DMS53 (cell line): ENCODE data around the gene SLC13A3.
A peak's percentile ranks its signal among the peaks of the same experiment; 100 is the strongest.

Experiments
- DNase-seq: peaks from one replicate; lab custom pipeline; 2025; lab: John Stamatoyannopoulos, UW

The SLC13A3 gene

DNA sequence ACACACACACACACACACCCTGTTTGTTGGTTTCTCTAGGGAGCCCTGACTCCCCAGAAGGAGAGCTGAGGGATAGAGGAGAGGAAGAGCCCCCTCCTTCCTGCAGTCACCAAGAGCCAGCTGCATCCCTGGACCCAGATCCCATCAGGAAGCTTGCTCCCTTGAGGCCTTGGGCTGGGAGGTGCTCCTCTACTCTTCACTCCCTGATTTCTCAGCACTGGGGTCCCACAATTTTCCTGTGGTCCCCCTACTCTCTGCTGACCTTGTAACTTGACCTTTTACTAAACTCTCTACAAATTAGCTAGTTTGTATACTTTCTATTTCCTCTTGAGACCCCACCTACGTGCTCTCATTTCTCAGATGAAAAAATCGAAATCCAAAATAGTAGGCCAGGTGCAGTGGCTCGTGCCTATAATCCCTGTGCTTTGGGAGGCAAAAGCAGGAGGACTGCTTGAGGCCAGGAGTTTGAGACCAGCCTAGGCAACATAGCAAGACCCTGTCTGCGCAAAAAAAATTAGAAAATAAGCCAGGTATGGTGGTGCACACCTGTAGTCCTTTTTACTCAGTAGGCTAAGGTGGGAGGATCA is 95.8 kb downstream of the SLC13A3 start:
- DNase-seq: no peak

DNA sequence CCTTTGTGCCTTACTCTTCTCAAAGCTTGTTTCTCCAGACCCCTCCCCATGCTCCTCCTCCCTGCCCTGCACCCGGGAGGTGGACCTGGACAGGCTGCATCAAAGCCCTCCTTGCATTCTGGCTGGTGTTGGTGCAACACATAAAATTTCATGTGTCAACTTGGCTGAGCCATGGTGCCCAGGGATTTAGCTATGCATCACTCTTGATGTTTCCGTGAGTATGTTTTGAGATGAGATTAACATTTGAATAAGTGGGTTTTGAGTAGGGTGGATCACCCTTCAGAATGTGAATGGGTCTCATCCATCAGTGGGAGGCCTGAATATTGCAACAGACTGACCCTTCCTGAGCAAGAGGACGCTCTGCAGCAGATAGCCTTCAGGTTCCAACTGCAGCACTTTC is 96.4 kb downstream of the SLC13A3 start:
- no peak for DNase-seq

GRCh38 chr20:46553926-46554325 is 97.3 kb downstream of the SLC13A3 start:
- DNase-seq: no peak

DNA sequence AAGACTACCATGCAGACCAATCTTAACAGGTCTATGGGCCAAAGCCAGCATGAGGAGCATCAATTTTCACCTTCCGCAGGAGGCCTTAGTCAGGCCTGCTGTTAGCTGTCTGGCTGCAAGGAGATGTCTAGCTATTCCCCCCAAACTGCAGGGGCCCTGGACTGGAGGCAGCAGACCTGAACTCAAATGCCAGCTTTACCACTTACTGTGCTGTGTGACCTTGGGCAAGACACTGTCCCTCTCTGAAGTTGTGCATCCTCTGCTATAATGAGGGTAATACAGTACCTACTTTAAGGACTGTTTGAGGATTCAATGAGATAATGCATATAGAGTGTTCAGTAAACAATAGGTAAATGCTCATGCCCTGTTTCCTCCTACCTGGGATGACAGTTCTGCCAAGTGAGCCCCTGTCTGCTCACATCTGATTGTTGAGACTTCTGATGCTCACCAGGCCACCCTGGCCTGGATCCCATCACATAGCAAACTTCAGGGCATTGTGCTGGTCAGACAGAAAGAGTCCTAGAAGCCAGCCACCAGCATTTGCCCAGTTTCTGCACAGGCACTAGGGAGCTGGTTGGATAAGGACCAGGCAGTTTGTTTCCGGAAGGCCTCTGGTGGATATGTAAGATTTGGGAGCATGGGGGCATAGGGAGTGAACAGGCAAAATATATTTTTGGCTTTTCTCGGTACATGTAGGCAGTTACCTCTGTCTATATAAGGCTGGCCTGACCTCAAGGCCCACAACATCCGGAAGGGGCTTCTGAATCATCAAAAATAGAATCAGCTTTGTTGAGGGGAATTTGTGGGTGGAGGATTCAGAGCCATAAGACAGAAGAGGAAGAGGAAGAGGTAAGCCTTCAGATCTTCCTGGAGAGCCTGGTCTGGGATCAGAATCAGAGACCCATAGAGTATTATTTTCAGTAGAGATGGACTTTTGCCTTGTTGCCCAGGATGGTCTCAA is 98.5 kb downstream of the SLC13A3 start:
- DNase-seq: no peak

GRCh38 chr20:46551522-46552381 is 99.5 kb downstream of the SLC13A3 start:
- no peak for DNase-seq

GRCh38 chr20:46550461-46550860 is 100.8 kb downstream of the SLC13A3 start, which contains the start of gene OCSTAMP:
OCSTAMP (minus strand) TSS chr20:46550654; CDS start chr20:46550560, 94 bp downstream.
- no peak for DNase-seq

DNA sequence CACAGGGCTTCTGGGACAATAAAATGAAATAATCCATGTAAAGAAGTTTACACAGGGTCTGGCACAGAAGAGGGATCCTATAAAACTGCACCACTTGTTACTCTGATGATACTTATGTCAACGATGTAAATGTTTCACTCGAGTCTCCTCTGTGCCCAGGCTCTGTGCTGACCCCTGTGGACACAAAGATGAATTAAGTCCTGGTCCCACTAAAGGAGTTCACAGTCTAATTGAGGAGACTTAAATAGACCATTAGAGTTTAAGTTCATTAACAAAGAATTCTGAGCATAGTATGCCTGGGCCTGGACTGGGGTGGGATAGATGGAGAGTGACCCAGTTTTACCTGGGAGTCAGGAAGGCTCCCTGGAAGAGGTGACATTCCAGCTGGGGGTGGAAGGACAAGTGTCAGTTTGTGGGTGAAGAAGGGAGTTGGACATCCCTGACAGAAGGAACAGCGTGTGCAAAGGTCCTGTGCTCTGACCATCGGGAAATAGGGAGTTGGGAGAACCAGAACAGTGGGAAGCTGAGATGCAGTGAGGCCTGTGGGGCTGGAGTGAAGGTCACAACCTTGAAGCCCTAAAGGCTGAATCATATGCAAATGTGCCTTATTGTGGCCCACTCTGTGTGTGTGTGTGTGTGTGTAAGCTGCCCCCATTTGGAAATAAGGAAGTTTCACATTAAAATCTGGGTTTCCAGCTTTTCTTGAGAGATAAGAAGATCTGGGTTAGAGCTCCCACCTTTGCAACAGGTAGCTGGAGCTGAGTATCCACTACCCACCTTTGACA is 101.9 kb downstream of the SLC13A3 start:
- DNase-seq: no peak

DNA sequence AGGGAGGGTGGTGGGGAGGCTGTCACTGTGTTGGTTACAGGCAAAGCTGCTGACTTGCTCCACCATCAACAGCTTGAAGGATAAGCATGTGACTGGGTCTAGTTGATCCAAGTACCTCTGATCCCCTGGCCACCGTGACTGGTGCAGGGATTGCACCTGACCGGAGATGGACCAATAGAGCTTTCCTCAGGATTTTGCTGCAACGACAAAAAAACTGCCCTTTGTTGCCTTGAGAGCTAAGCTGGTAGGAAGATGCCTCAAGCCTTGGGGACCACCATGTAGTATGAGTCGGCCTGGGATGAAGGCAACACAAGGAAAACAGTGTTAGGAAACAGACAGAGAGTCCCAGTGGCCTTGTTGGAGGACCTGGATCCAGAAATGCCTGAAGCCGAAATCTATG is 102.6 kb downstream of the SLC13A3 start:
- DNase-seq: no peak

DNA sequence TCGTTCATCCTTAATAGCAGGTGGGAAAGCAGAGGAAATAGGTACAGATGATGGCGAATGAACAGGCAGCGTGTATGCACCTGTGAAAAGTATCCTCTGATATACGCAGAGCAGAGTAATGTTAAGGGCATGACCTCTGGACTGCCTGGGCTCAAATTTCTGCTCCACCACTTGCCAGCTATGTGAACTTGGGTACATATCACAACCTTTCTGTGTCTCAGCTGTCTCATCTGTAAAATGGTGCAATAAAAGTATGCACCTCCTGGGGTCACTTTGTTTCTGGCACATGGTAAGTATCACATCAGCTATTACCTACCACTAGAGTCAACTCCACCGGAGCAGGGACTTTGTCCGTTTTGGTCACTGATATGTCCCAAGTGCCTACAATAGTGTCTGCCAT is 103.3 kb downstream of the SLC13A3 start:
- no peak for DNase-seq

GRCh38 chr20:46546936-46547335 is 104.3 kb downstream of the SLC13A3 start:
- no peak for DNase-seq

DNA sequence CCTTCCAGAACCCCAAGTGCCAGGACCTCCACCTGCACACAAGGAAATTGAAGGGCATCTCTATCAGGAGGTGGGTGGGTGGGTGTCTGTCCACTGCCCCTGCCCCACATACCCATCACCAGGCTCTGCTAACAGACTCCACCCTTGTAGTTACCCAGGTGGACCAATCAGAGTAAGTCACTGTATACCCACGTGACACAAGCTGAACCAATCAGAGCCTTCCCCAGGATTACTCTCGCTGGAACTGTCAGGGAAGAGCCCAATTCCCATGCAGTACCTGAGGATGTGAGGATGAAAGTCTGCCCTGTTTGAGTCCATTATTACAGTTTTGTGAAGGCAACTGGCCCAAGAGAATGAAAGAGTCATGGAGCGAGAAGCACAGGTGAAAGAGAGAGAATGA is 105.0 kb downstream of the SLC13A3 start:
- DNase-seq: no peak

DNA sequence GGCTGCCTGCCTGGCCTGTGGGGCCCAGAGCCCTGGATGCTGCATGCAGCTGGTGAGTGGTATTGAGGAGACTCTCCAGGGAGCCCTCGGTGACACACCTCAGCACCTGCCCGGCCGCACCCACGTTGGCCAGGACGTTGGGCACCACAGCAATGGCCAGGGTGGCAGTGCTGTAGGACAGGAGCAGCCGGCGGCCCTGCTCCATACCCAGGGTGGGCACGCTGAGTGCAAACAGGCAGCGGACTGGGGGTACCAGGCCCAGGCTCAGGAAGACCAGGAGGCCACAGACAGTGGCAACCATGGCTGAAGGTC is 105.5 kb downstream of the SLC13A3 start:
- no peak for DNase-seq

DNA sequence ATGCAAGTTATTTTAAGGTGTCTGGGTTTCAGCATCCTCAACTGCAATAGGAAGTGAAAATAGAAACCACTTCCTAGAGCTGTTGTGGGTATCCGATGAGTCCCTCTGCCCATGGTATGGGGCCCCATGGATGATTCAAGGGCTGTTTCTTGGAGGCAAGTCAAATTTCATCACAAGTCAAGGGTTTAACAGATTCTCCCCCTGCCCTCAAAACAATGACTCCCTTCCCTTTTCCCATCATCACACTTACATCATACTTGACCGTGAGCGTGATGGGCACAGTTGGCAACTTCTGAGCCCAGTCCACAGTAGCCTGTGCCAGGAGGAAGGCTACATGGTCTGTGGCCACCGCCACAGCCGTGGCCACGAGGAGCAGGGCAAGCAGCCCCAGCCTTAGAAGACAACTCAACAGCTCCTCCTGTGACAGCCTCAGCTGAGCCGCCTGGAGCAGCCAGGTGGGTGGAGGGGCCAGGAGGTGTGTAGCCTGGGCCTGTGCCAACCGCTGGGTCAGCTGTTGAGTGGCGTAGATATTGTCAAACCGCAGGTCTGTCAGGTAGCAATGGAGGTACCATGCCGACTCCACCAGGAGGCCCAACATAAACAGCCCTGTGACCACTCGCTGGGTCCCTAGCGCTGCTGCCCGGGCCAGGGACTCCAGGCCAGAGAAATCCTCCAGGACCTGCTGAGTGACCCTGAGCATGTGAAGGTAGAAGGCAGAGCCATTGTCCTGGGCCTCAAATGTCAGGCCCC is 106.0 kb downstream of the SLC13A3 start:
- DNase-seq: no peak

DNA sequence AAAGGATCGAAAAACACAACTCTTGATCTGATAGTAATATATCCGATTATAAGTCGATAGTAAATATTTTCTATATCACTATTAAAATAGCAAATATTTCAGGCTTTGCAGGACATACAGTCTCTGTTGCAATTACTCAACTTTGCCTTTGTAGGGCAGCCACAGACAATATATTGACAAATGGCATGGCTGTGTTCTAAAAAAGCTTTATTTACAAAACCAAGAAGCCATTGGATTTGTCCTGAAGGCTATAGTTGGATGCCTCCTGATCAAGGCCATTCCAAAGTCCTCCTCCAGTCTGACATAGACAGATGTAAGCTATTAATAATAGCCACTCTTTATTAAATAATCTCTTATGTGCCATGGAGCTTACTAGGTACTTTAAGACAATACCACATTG is 106.7 kb downstream of the SLC13A3 start:
- DNase-seq: no peak

DNA sequence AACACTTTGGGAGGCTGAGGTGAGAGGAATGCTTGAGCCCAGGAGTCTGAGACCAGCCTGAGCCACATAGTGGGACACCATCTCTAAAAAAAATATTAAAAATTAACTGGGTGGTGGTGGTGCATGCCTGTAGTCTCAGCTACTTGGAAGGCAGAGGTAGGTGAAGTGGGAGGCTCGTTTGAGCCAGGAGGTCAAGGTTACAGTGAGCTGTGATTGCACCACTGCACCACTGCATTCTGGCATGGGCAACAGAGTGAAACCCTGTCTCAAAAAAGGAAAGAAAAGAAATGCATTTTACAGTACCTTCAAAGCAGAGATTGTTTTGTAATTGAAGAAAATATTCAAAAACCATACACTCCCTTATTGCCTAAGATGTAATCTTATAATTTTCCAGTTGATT is 107.3 kb downstream of the SLC13A3 start:
- no peak for DNase-seq

GRCh38 chr20:46543033-46543432 is 108.2 kb downstream of the SLC13A3 start:
- no peak for DNase-seq

DNA sequence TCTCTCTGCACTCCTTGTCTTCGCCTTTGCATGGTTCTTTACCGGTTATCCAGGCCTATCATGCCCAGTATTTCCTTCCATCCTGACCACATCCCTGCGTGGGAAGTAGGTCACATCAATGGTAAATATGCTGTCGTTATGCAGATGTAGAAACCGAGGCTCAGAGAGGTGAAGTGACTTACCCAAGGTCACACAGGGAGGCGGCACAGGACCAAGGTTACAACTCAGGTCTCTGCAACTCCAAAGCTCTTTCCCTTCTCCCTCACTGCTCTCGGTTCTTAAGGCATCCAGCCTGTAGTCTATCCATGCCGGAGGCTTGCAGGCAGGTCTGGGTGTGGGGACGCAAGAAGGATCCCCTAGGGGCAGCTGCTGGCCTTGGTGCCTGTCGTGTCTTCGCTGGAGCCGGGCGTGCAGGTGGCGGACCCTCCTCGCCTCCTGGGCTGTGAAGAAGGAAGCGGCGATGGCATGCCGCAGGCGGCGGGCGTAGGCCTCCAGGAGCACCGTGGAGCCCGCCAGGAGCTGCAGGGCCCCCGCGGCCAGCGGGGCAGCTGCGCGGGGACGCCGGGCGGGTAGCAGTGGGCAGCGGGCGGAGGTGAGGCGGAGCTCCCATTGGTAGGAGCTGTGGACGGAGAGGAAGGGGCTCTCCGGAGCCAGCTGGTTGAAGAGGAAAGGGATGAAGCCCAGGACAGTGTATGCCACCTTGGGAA is 109.9 kb downstream of the SLC13A3 start:
- DNase-seq: no peak

DNA sequence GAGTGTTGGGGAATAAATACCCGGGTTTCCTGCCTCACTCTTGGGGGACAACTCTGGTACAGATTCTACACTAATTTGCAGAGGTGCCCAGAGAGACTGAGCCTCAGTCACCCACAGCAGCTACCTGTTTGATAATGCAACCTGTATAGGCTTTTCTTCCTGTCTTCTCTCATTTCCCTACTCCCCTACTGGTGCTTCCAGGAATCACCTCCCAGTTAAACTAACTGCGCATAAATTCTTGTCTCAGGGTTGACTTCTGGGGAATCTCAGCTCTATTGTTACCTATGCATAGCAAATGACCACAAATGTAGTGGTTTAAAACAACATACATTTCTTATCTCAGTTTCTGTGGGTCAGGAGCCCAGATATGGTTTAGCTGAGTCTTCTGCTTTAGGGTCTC is 112.1 kb downstream of the SLC13A3 start:
- DNase-seq: peak; percentile 22

DNA sequence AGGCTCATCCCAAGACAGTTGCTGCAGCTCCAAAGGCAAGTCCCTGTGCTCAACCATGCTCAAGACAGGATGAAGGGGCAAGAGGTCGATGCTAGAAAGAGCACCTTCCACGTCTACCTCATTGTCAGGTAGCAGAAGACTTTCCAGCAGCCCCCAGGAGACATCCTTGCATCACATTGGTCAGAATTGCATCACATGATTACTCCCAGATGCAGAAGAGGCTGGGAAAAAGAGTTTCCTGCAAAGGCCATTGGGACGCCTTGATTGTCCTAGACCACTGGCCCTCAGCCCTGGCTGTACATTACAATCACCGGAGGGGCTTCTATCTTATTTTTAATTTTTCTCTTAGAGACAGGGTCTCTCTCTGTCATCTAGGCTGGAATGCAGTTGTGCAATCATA is 120.6 kb downstream of the SLC13A3 start:
- no peak for DNase-seq

DNA sequence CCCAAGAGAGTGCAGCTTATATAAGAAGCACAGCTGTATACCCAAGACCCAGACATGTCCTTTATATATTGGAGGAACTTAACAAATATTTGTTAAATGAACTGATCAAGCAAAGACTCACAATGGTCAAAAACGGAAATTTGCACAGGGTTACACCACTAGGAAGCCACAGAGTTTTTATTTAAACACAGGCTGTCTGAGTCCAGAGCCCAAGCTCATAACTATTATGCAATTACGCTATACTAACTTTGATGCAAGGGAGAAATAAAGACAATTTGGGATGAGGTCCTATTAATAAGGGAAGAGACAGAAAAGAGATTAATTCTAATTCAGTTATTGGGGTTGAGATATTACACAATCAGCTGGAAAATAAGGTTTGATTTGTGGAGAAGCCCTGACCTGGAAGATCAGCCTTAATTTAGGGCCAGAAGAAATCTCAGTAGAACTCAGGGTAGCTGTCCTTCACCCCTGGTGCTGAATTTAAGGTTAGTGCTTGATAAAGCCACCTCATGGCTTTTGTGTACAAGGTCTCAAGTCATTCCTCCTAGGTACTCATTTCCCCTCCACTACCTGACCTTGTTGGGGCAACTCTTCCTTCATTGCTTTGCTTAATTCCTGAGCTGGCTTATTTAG is 127.4 kb downstream of the SLC13A3 start:
- peak; percentile 18 for DNase-seq
